ENCODE data around the gene TLR7.

TLR7 gene

DNA sequence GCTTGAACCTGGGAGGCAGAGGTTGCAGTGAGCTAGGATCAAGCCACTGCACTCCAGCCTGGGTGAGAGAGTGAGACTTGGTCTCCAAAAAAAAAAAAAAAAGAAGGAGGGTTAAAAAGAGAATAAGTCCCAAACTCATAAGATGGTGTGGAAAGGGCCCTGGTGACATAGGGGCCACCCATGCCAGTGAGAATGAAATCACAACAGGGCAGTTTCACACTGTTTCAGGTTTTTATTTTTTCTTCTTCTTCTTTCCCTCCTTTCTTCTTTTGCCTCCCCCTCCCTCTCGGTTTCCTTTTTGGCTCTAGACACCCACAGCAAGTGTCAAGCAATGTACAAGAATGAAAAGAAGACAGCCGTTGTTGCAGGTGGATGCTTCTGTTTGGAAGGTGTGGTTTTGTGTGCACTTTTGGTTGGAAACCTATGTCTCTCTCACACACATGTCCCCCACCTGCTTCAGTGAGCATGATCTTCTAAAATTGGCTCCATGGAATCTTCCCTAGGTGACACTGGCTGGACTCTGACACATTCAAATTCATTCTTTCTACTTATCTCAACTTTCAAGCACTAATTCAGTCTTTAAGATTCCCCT, 25.1 kb downstream of the TLR7 start:
- no peak for DNase-seq

DNA sequence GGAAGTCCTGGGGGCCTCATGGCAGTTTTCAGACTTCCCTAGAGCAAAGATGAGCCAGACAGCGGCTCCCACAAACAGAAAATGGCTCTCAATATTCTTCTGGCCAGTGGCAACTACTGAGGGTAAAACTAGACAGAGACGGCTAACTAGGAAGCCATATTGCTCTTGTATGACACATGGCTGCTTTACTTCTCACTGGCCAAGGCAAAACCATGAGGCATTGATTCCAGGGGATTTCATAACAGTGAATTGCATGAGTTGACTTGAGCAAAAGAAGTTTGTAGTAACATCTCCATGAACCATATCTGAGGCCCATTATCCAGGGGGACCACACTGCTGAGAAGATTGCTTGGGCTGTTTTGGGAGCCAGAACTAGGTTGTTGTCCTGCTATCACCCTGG, 25.8 kb downstream of the TLR7 start:
- DNase-seq, result no peak

DNA sequence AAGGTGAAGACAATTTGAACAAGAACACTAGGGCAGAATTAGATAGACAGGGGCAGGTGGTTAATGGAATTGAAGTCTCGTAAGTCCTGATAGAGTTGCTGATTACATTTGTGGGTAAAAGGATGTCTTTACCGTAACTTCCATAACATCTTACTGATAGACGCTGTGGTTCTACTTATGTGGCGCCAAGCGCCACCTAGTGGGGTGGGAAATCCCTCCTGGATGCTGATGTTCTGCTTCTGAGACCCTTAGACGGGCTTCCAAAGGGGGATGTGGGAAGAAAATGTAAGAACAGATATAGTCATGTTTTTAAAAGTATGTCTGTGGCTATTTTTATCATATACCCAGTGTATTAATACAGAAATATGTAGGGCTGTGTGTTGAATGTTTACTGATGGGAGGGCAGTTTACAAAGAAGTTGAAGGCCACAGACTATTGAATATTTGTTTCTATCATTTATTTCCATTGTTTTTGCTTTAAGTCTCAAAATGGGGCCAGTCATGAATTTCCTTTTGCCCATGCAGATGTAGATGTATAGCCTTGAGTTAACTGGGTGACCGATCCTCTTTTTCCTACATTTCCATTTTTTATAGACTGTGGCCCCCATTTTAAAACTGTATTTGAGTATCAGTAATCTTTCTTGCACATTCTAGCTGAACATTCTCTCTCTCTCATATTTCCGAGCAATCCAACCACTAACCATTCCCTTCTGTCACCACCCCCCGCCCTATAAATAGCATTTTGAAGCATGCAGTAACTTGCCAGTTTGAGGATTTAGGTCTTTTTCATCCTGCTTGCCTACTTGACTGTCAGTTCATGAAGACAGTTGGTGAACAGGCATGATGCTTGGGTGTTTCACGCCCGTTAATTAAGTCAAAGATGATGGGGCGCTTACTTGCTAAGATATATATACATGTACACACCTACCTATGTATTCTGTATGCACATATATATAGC, 27.5 kb downstream of the TLR7 start:
- DNase-seq, result peak; percentile 40 to 47

DNA sequence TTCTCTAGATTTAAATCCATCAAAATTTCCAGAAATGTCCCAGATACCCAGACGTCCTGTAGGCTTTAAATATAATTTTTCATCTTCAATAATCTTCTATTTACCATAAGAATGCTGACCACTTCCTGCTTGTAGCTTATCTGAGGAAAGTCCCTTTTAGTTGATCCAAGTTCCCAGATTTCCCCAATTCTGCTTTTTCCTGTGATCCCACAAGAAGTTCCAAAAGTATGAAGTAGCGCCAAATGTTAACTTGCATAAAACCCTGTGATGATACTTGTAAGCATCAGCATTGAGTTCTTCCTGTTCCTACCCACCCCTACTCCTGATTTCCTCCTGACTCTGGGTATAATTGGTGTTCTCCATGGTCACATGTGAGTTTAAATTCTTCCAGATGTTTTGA, 29.0 kb downstream of the TLR7 start:
- no peak for DNase-seq

DNA sequence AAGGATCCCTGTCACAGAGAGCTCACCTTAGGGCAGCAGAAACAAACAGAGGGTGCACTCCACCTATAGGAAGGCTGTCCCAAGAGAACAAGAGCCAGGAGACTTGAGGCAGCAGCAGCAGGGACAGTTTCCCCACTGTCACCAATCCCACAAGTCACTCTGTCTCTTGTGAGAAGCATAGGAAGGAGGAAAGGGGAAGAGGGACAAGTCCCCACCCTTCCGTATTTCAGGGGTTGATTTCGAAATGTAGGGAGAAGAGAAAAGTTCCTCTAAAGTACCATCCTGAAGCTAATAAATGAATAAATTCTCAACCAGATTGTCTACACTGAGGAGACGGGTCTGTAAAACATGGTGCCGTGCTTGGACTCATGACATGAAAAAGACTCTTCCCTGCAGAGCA, 30.1 kb downstream of the TLR7 start:
- DNase-seq, result no peak

DNA sequence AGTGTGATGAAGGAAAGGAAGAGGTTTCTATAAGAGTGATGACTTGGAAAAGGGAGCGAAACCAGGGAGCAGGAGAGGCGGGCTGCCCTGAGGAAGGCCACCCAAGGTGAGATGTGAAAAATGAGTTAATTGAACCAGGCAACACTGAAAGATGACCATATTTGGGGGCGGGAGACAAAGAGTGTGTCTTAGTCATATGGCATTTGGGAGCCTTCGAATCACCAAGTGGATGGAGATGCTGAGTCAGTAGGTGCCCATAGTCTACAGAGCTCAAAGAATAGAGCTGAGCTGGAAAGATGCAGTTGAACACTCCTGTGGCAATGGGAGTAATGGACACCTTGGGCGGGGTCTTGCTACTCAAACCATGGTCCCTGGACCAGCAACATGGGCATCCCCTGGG, 31.2 kb downstream of the TLR7 start:
- no peak for DNase-seq

GRCh38 chrX:12899506-12899905, 32.6 kb downstream of the TLR7 start:
- DNase-seq, result no peak

DNA sequence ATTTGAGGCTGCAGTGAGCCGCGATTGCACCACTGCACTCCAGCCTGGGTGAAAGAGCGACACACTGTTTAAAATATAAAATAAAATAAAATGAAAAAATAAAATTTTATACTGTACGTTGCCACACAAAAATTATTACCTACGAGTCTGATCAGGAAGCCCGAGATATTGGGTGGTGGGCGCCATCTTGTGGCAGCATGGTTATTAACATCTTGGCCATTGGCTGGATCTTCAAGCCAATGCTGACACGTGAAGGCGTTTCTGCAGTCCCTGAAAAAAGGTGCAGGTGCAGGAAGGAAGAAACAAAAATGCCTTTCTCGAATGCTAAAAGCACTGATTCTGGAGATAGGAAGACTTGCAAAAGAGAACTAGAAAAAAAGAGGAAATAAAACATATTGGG, 34.6 kb downstream of the TLR7 start:
- peak; percentile 63 to 64 for DNase-seq

- DNase-seq, result no peak
Measured at GRCh38 chrX:12903646-12904045, 36.8 kb downstream of the TLR7 start.

- DNase-seq, result no peak
Measured at GRCh38 chrX:12906046-12906761, 39.3 kb downstream of the TLR7 start, which contains the start of gene TLR8. TLR8 (plus strand) TSS chrX:12906620; CDS start chrX:12906707, 87 bp downstream.

- DNase-seq, result no peak
Measured at GRCh38 chrX:12910423-12911121, 43.7 kb downstream of the TLR7 start.

DNA sequence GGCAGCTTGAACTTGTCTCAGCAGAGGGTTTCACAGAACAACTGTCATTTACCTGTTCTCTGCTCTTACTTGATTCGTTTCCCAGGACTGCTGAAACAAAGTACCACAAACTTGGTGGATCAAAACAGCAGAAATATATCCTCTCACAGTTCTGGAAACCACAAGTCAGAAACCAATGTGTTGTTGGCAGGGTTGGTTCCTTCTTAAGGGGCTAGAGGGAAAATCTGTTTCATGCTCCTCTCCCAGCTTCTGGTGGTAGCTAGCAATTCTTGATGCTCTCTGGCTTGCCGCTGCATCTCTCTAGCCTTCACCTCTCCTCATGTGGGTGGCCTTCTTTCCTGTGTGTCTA, 44.2 kb downstream of the TLR7 start:
- DNase-seq, result no peak

DNA sequence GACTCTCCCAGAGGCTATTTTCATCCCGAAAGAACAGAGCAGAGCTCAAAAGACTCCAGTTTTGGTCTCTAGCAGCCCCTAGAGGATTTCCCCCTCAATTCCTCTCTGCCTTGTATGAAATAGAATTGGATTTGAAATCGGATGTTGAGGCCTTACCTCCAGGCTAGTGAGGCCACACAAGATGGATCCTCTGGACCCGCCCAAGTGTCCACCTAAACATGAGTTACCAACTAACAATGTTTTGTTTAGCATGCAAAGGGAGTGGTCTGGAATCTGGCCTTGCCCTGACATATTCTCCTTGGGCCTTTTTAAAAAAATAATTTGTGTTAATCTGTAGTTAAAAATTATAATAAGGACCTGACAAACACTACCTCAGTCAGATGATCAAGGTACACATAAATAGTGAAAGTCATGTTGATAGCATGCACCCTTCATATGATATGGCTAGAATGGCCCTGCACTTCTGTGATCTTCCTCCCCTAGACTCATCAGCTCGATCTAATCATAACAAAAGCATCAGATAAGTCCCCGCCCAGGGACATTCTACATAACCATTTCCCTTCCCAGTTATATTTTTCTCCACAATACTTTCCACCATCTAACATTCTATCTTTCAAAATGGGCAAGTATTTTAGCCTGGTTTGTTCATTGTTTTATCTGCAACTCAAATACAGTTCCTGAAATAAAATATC, 46.1 kb downstream of the TLR7 start:
- DNase-seq, result no peak

GRCh38 chrX:12917753-12918152, 50.9 kb downstream of the TLR7 start:
- no peak for DNase-seq

GRCh38 chrX:12919051-12919450, 52.2 kb downstream of the TLR7 start:
- DNase-seq, result no peak

DNA sequence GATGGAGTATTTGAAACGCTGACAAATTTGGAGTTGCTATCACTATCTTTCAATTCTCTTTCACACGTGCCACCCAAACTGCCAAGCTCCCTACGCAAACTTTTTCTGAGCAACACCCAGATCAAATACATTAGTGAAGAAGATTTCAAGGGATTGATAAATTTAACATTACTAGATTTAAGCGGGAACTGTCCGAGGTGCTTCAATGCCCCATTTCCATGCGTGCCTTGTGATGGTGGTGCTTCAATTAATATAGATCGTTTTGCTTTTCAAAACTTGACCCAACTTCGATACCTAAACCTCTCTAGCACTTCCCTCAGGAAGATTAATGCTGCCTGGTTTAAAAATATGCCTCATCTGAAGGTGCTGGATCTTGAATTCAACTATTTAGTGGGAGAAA, 52.7 kb downstream of the TLR7 start:
- DNase-seq, result no peak

- DNase-seq, result no peak
Measured at GRCh38 chrX:12920990-12921389, 54.1 kb downstream of the TLR7 start.

DNA sequence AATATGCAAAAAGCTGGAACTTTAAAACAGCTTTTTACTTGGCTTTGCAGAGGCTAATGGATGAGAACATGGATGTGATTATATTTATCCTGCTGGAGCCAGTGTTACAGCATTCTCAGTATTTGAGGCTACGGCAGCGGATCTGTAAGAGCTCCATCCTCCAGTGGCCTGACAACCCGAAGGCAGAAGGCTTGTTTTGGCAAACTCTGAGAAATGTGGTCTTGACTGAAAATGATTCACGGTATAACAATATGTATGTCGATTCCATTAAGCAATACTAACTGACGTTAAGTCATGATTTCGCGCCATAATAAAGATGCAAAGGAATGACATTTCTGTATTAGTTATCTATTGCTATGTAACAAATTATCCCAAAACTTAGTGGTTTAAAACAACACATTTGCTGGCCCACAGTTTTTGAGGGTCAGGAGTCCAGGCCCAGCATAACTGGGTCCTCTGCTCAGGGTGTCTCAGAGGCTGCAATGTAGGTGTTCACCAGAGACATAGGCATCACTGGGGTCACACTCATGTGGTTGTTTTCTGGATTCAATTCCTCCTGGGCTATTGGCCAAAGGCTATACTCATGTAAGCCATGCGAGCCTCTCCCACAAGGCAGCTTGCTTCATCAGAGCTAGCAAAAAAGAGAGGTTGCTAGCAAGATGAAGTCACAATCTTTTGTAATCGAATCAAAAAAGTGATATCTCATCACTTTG, 55.2 kb downstream of the TLR7 start:
- DNase-seq, result no peak

GRCh38 chrX:12922599-12922919, 55.7 kb downstream of the TLR7 start:
- DNase-seq, result no peak

- DNase-seq, result no peak
Measured at GRCh38 chrX:12929701-12930100, 62.8 kb downstream of the TLR7 start.

GRCh38 chrX:12930150-12930549, 63.3 kb downstream of the TLR7 start:
- no peak for DNase-seq

DNA sequence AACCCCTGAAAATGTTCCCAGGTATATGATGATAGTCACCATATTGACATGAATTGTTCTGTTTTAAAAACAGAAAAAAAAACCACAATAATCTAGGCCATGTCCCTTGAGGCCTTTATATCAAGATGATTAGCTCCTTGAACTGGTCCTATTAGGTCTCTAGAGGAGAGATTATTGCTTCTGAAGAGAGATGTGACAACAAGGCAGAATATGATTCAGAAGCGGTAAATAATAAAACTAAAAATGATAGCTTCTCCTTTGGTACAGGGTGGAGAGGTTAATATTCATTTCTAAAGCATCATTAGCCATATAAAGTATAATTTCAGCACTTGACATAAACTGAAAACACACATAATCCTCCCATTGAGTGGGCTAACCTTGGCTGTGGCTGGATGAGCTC, 65.4 kb downstream of the TLR7 start:
- DNase-seq, result no peak

Measured in CD4-positive, alpha-beta T cell treated with Interleukin-4 for 1 hour (primary cell).